ENCODE results near the gene RPS18.

DNA sequence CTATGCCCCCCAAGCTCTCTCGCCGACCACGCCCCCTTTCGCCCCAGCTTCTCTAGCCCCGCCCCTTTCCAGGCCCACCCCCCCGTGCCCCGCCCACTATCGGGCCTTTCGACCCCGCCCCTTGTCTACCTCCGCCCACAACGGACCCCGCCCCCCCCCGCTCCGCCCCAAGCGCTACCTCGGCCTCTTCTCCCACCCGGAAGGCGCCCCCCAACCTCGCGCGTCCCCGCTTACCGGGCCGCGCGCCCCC, 45.5 kb downstream of the RPS18 start:
- TF ChIP-seq, protein P1, sequence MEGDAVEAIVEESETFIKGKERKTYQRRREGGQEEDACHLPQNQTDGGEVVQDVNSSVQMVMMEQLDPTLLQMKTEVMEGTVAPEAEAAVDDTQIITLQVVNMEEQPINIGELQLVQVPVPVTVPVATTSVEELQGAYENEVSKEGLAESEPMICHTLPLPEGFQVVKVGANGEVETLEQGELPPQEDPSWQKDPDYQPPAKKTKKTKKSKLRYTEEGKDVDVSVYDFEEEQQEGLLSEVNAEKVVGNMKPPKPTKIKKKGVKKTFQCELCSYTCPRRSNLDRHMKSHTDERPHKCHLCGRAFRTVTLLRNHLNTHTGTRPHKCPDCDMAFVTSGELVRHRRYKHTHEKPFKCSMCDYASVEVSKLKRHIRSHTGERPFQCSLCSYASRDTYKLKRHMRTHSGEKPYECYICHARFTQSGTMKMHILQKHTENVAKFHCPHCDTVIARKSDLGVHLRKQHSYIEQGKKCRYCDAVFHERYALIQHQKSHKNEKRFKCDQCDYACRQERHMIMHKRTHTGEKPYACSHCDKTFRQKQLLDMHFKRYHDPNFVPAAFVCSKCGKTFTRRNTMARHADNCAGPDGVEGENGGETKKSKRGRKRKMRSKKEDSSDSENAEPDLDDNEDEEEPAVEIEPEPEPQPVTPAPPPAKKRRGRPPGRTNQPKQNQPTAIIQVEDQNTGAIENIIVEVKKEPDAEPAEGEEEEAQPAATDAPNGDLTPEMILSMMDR (IDR thresholded peaks at IDR 0.05) = no peak
- TF ChIP-seq POLR2A (IDR thresholded peaks at IDR 0.05) = no peak
